ENCODE data around the gene ADARB2.
"Not testable (repeated sequence)": the region's sequence is repeated elsewhere in the genome, so short reads cannot be mapped to it uniquely, and the experiment has no call there.

Gene ADARB2

GRCh38 chr10:1171182-1171581, 566.1 kb downstream of the ADARB2 start:
- no peak for DNase-seq (ENCODE audit: low read depth)

DNA sequence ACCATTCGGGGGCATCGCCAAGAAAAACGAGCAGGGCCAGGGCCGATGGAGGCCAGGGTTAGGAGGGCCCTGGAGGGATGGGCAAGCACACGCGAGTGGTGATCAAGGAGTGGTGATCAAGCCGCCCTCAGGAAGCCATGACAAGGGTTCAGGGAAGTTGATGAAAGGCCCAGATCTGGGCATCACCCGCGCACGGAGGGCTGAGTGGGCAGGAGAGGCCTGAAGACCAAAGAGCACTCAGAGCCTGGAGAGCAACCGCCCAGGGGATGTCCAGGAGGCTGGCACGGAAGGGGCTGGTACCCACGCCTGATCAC, 566.5 kb downstream of the ADARB2 start:
- no peak for DNase-seq (ENCODE audit: low read depth)

DNA sequence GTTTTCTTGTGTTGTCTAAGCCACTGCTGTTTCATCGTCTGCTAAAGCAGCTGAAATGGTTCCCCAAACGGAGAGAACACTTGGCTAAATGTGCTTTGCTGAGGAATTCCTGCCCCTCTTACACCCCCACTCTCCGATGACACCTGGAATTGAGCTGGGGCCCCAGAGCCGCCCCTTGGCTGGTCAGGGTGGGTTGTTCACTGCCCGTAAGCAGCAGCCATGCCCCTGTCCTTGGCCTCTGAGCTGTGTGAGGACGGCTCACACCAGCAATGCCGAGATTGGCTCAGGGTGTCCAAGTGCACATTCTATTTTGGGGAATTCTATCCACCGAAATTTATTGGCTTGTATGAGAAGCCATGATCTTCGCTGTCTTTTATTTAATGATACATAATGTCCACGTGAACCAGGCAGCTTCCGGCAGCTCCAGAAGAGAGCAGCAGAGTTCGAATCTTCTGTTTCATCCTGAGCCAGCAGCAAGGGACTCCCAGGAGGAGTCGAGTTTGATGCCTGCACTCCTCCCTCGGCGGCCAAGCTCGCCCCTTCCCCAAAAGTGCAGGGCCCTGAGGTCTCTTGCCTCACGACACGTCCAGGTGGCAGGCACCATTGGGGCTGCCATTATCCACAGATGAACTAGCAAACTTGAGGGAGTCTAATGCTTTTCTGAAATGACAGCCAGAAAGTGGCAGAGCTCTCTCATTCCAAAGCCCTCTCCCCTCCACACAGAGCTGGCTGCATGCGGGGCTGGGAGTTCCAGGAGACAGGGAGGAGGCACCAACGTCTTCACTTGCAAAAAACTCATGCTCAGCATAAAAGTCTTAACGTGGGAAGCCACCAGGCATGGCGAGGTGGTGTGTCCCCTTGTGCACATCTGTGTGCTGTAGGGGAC, 567.1 kb downstream of the ADARB2 start:
- DNase-seq (ENCODE audit: low read depth) = no peak

DNA sequence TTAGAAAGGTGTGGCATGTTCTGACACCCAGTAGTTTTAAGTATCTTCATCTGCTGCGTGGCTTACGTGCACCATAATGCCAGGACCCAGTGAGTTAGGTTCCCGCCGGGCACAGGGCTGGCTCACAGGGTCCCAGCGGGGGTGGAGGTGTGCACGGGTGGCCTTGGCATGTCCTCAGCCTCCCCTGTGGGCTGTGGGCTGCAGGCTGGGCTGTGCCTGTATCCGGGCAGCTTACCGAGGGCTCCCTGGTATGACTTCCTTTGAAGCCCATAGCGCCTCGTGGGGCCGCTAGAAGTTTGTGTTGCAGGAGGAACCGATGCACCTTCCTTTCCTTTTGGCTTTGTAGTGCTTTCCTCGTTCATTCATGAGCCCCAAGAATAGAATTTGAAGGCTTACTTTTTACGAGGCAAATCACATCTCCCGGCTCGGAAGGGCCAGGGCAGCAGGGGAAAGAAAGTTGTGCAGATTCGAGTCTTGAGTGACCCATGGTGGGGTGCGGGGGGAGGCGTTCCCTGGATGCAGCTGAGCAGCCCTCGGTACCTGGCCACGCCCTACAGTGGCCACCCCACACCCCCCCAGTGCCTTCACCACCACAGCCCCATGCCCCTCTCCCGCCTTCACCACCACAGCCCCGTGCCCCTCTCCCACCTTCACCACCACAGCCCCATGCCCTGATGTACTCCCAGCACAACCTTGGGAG, 568.0 kb downstream of the ADARB2 start:
- no peak for DNase-seq (ENCODE audit: low read depth)

- no peak for DNase-seq (ENCODE audit: low read depth)
Observed at GRCh38 chr10:1168763-1169162, 568.6 kb downstream of the ADARB2 start.

DNA sequence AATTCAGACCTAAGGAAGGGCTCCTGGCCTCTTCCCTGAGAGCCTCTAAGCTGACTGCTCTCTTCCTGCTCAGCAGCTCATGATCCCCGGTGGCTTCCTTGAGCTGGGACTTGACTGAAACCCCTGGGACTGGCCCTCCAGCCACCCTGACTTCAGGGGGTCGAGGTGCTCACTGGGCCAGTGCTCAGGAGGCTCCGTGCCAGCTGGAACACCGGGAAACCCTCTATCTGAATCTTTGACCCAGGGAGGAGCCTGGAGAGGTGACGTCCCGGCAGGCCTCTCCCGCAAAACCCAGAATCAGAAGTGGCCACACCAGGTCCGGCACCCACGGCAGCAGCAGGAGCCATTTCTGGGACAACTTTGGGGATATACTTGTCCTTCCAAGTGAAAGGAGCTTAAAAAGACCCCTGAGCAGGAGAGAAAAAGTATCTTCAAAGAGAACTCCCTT, 570.5 kb downstream of the ADARB2 start:
- DNase-seq (ENCODE audit: low read depth) = no peak

- no peak for DNase-seq (ENCODE audit: low read depth)
Observed at GRCh38 chr10:1166101-1166827, 571.1 kb downstream of the ADARB2 start.

GRCh38 chr10:1163831-1164230, 573.5 kb downstream of the ADARB2 start:
- no peak for DNase-seq (ENCODE audit: low read depth)

DNA sequence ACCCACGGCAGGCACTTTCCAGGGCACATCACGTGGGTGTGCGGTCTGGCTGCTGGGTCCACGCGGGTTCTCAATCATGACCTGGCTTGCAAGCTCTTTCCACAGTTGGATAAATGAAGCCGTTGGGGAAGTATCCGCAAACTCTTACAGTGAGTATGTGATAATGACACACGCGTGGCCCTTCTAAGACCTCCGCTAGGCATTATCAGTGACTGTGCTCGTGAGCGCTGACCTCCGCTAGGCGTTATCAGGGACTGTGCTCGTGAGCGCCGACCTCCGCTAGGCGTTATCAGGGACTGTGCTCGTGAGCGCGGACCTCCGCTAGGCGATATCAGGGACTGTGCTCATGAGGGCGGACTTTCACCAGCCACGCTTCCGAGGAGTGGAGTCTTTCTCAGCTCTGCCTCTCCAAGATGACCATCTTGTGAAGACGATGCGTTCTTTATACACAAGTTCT, 574.1 kb downstream of the ADARB2 start:
- DNase-seq (ENCODE audit: low read depth) = no peak

GRCh38 chr10:1162481-1163203, 574.7 kb downstream of the ADARB2 start:
- DNase-seq (ENCODE audit: low read depth) = no peak

DNA sequence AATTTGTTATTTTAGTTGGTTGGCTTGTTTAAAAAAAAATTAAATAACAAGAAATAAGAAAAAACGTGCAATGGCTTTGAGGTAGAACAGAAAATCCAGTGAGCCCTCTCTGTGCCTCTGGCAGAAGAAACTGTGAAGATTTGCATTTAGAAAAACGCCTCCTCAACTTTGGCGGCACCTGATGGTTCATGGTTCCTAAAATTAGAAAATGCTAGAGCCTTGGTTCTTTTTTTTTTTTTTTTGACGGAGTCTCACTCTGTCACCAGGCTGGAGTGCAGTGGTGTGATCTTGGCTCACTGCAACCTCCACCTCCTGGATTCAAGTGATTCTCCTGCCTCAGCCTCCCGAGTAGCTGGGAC, 576.0 kb downstream of the ADARB2 start:
- DNase-seq (ENCODE audit: low read depth) = not testable (repeated sequence)

GRCh38 chr10:1160561-1161314, 576.6 kb downstream of the ADARB2 start:
- DNase-seq (ENCODE audit: low read depth) = no peak

GRCh38 chr10:1159131-1160061, 577.9 kb downstream of the ADARB2 start:
- no peak for DNase-seq (ENCODE audit: low read depth)

GRCh38 chr10:1158536-1158935, 578.8 kb downstream of the ADARB2 start:
- not testable (repeated sequence) for DNase-seq (ENCODE audit: low read depth)

DNA sequence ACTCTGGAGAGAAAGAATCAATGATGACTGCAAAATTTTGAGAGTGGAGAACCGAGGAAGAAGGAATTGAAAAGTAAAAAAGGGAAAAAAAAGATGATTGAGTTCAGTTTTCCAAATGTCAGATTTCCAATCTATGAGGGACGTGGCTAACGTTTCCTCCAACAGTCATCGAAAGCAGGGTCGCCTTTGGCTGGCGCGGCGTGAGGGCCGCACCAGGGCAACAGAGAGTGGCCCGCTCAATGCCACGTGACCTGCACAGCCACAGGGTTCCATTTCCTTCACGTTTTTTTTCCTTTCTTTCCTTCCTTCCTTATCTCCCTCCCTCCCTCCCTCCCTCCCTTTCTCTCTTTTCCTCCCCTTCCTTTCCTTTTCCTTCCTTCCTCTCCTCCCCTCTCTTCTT, 579.3 kb downstream of the ADARB2 start:
- DNase-seq (ENCODE audit: low read depth) = no peak

DNA sequence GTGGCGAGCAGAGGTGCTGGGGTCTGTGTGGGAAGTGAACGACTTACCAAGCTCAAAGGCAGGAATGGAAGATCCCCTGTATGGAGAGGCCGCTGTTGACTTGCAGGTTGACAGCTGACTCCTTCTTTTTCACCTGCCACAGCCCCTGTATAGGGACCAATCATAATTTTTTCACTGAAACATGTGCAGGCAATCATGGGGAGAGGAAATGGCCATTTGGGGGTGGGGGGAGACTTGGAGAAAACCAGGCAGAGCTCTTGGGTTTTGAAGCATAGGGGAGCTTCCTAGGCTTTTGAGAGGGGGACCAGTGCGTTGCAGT, 579.8 kb downstream of the ADARB2 start:
- DNase-seq (ENCODE audit: low read depth) = no peak

GRCh38 chr10:1156921-1157614, 580.3 kb downstream of the ADARB2 start:
- no peak for DNase-seq (ENCODE audit: low read depth)

DNA sequence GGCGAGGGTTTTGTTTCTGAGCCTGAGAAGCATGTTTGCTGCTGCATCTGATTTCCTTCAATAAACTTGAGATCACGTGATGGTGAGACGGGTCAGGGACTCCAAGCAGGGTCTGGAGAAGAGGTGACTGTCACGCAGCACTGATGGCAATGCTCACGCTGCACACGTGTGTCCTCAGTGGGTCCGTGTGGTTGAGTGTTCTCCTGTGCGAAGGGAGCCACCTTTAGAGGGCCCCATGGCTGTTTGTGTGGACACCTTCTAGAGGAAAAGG, 580.8 kb downstream of the ADARB2 start:
- DNase-seq (ENCODE audit: low read depth) = no peak

GRCh38 chr10:1155791-1156615, 581.3 kb downstream of the ADARB2 start:
- DNase-seq (ENCODE audit: low read depth) = no peak
